Endothelial cell of umbilical vein (primary cell): ENCODE measurements around the gene BCL2L2. TPM values are rescaled to one million over a fixed set of nuclear protein-coding genes. Genes with fewer than 3 reads are reported as not detected.

Experiments
- BruUV-seq: library from RNA; stranded (reverse); fragments of 400-500 nt; replicated peaks from 2 replicates; lab custom pipeline; 2021; lab: Mats Ljungman, UMichigan
- CTCF ChIA-PET: fragments of 300-600, 350-600 bp; sonication (Branson Sonifier 250); formaldehyde crosslinking; loops from one replicate; lab custom pipeline; 2021; ENCODE audit warnings: antibody characterized with exemption, inconsistent platforms; lab: Charles Lee
- POLR2A ChIA-PET: fragments of 300-600, 350-600 bp; sonication (Branson Sonifier 250); formaldehyde crosslinking; loops from one replicate; lab custom pipeline; 2021; ENCODE audit warnings: antibody characterized with exemption, inconsistent platforms; lab: Charles Lee
- DNase-seq: peaks from one replicate; pipeline ENCODE4 v3.0.0-alpha.2; 2011; ENCODE audit warnings: low read depth, low spot score
- FAIRE-seq: peaks from 2 replicates; lab custom pipeline; 2011; peaks lifted over from hg19 to GRCh38; lab: Jason Lieb, UNC
- H2AFZ ChIP-seq: 2 replicates; pipeline ENCODE4 v1.6.0; 2012; ENCODE audit warnings: low read depth, low read length, control low read depth, inconsistent platforms
- H3K27ac ChIP-seq: 2 replicates; pipeline ENCODE4 v1.5.1; 2011; ENCODE audit warnings: low read depth, mild to moderate bottlenecking, control low read depth, low read length, moderate library complexity; ENCODE audit not compliant: insufficient read depth
- H3K27me3 ChIP-seq, 2 experiments: 2 replicates each; pipeline versions ENCODE4 v1.6.0 to v1.6.1; 2011; ENCODE audit warnings: low read length in 2 of 2, mixed read lengths in 1 of 2; ENCODE audit not compliant: control insufficient read depth in 2 of 2, insufficient read depth in 2 of 2
- H3K36me3 ChIP-seq, 2 experiments: 2 replicates in 1 of 2; 3 replicates in 1 of 2; pipeline ENCODE4 v1.5.1; 2011; ENCODE audit warnings: low read length in 2 of 2, mild to moderate bottlenecking in 1 of 2, moderate library complexity in 1 of 2; ENCODE audit not compliant: control insufficient read depth in 2 of 2, insufficient read depth in 2 of 2; ENCODE audit errors: extremely low read depth in 1 of 2
- H3K4me1 ChIP-seq: 3 replicates; pipeline ENCODE4 v1.5.1; 2011; ENCODE audit warnings: mild to moderate bottlenecking, low read length; ENCODE audit not compliant: control insufficient read depth, insufficient read depth; ENCODE audit errors: extremely low read depth
- H3K4me2 ChIP-seq: 2 replicates; pipeline ENCODE4 v1.6.1; 2011; ENCODE audit warnings: low read length, control low read depth, mixed read lengths; ENCODE audit not compliant: insufficient read depth
- H3K4me3 ChIP-seq, 3 experiments: fragments of 200-600 bp in 1 of 3; sonication (generic), shearing (Covaris generic) in 1 of 3; replicated peaks in 1 of 3; 2 replicates each; pipeline ENCODE4 v1.5.1; 2011 to 2016; ENCODE audit warnings: control low read depth in 3 of 3, low read length in 3 of 3, mild to moderate bottlenecking in 2 of 3, inconsistent platforms in 1 of 3, low read depth in 1 of 3, moderate library complexity in 1 of 3; ENCODE audit not compliant: insufficient read depth in 1 of 3
- H3K79me2 ChIP-seq: 2 replicates; pipeline ENCODE4 v1.6.0; 2012; ENCODE audit warnings: low read length, inconsistent platforms; ENCODE audit not compliant: control insufficient read depth, insufficient read depth
- H3K9ac ChIP-seq: replicated peaks from 2 replicates; pipeline ENCODE3; 2011; ENCODE audit warnings: low read length, control low read depth; ENCODE audit not compliant: insufficient read depth; ENCODE audit errors: extremely low read depth
- H3K9me1 ChIP-seq: replicated peaks from 3 replicates; pipeline ENCODE4 v1.6.0; 2011; ENCODE audit warnings: mild to moderate bottlenecking, low read length; ENCODE audit not compliant: control insufficient read depth, insufficient read depth; ENCODE audit errors: extremely low read depth
- H3K9me3 ChIP-seq: replicated peaks from 2 replicates; pipeline ENCODE4 v1.5.1; 2012; ENCODE audit warnings: low read length, inconsistent platforms; ENCODE audit not compliant: control insufficient read depth, insufficient read depth
- H4K20me1 ChIP-seq: replicated peaks from 2 replicates; pipeline ENCODE3; 2011; ENCODE audit warnings: mild to moderate bottlenecking, low read length; ENCODE audit not compliant: control insufficient read depth, insufficient read depth; ENCODE audit errors: extremely low read depth
- EZH2 ChIP-seq: IDR thresholded peaks from 2 replicates; pipeline ENCODE4 v1.6.1; 2012; ENCODE audit warnings: borderline replicate concordance, low read depth, mild to moderate bottlenecking, moderate library complexity, low read length, inconsistent platforms; ENCODE audit not compliant: severe bottlenecking
- FOS ChIP-seq: IDR thresholded peaks from 2 replicates; pipeline ENCODE4 v1.6.1; 2011; ENCODE audit warnings: mild to moderate bottlenecking, low read length, moderate library complexity, borderline replicate concordance; ENCODE audit not compliant: insufficient read depth
- JUN ChIP-seq: IDR thresholded peaks from 2 replicates; pipeline ENCODE4 v1.6.1; 2011; ENCODE audit warnings: borderline replicate concordance, low read depth; ENCODE audit not compliant: insufficient read length, insufficient read depth
- POLR2A ChIP-seq: IDR thresholded peaks from 2 replicates; pipeline ENCODE4 v1.6.1; 2012; ENCODE audit warnings: low read depth, mild to moderate bottlenecking, control low read depth, low read length
- POLR2AphosphoS5 ChIP-seq: IDR thresholded peaks from 2 replicates; pipeline ENCODE4 v1.6.1; 2012; ENCODE audit warnings: low read depth, mild to moderate bottlenecking, control low read depth, low read length, moderate library complexity; ENCODE audit not compliant: insufficient read depth
- dilution Hi-C: fragments of 300-500 bp; cut with MboI; formaldehyde crosslinking; loops from one replicate; pipeline ENCODE4 v1.15.0; 2019; ENCODE audit warnings: low sequenced_read_pairs; ENCODE audit not compliant: extremely low pct_ligation_motif_present
- intact Hi-C: fragments of 100-400 bp; cut with micrococcal nuclease; formaldehyde crosslinking; loops from one replicate; pipeline ENCODE4 v1.10.0; 2022
- polyA plus RNA-seq, 4 experiments: library from polyadenylated mRNA; depleted of rRNA in 3 of 4; stranded (reverse) in 3 of 4; unstranded in 1 of 4; fragments of >200 nt; gene quantifications; 2 replicates each; pipeline versions ENCODE4 v1.2.1 to v1.2.3, GENCODE V29; 2011 to 2012; ENCODE audit warnings: missing spikeins in 1 of 4
- total RNA-seq: library from RNA; stranded (reverse); gene quantifications from 2 replicates; pipeline ENCODE4 v1.2.3, GENCODE V29; 2021
- TF ChIP-seq, protein P1 (sequence below), 2 donors: IDR thresholded peaks; 1 replicate in 1 of 2; 2 replicates in 1 of 2; pipeline ENCODE4 v1.5.1; 2011; ENCODE audit warnings: low read length in 2 of 2, mild to moderate bottlenecking in 2 of 2, moderate library complexity in 2 of 2, control low read depth in 1 of 2, inconsistent platforms in 1 of 2, low read depth in 1 of 2; ENCODE audit not compliant: insufficient read depth in 1 of 2; ENCODE audit errors: extremely low read depth in 1 of 2

Gene BCL2L2
- total and polyA plus RNA-seq, 2 donors (not counting 3 experiments of a cell fraction or from before 2014, with no cell fraction given): 19.9 to 24.3 TPM

GRCh38 chr14:23300687-23301223 lies 5.9 kb upstream of the BCL2L2 start:
- Histone ChIP-seq H3K4me2 (peak overlapping the region; percentile 90), H3K36me3 (no peaks in the 10 kb centered on the region), H3K9me1 (no peaks in the 10 kb centered on the region), H3K27ac (peak overlapping the region; percentile 75), H3K4me3 (peak overlapping the region; percentile 16 to 79 (median 76)), H3K9me3 (no peaks in the 10 kb centered on the region), H3K27me3 (no peaks in the 10 kb centered on the region), H3K9ac (peak overlapping the region; percentile 92), H4K20me1 (no peaks in the 10 kb centered on the region), H2AFZ (peak overlapping the region; percentile 66), H3K4me1 (peaks cover 12% of the 10 kb centered on the region), H3K79me2 (no peaks in the 10 kb centered on the region)
- ChIA-PET POLR2A (interaction anchor here (0.6 to 2.0 kb wide), 3 partner anchors 13 to 21 kb away, joined by 3 to 13 read pairs (median 5); partner anchors contain the start of gene PABPN1), CTCF (interaction anchor here (0.7 to 4.0 kb wide), 9 partner anchors 13 to 232 kb away, joined by 4 to 53 read pairs (median 9); partner anchors contain the start of genes ACIN1, C14orf119, HOMEZ and PABPN1)
- dilution Hi-C loops (no loop called here), intact Hi-C loops (loop anchor here (1.0 kb wide), 5 partner anchors 14 to 179 kb away; partner anchors contain the start of genes HOMEZ, NGDN and PABPN1)
- DNase-seq (peak; percentile 35), FAIRE-seq (peak; percentile 70)
- TSS peak; percentile 60 for BruUV-seq
- TF ChIP-seq FOS (no peak), POLR2A (peak; percentile 22)

- Histone ChIP-seq H3K27ac (peak overlapping the region; percentile 75), H4K20me1 (no peaks in the 10 kb centered on the region), H3K27me3 (no peaks in the 10 kb centered on the region), H3K4me3 (peak overlapping the region; percentile 30 to 79 (median 76)), H3K79me2 (peaks cover 2% of the 10 kb centered on the region), H3K9ac (peak overlapping the region; percentile 92), H3K4me2 (peak overlapping the region; percentile 78), H3K9me3 (no peaks in the 10 kb centered on the region), H2AFZ (peak overlapping the region; percentile 93), H3K36me3 (no peaks in the 10 kb centered on the region), H3K4me1 (peaks cover 18% of the 10 kb centered on the region), H3K9me1 (no peaks in the 10 kb centered on the region)
- dilution Hi-C loops (no loop called here), intact Hi-C loops (loop anchor here (1.0 kb wide), 5 partner anchors 15 to 180 kb away; partner anchors contain the start of genes HOMEZ, NGDN and PABPN1)
- DNase-seq (peak; percentile 99), FAIRE-seq (peak; percentile 93)
- TSS peak; percentile 26 for BruUV-seq
- ChIA-PET POLR2A (interaction anchor here (0.6 to 2.0 kb wide), 3 partner anchors 14 to 20 kb away, joined by 3 to 13 read pairs (median 5); partner anchors contain the start of gene PABPN1), CTCF (interaction anchor here (0.7 to 4.0 kb wide), 10 partner anchors 14 to 232 kb away, joined by 3 to 53 read pairs (median 6); partner anchors contain the start of genes HOMEZ and PABPN1)
- TF ChIP-seq POLR2AphosphoS5 (peak; percentile 36), EZH2 (no peak), JUN (no peak)
- TF ChIP-seq, protein P1, sequence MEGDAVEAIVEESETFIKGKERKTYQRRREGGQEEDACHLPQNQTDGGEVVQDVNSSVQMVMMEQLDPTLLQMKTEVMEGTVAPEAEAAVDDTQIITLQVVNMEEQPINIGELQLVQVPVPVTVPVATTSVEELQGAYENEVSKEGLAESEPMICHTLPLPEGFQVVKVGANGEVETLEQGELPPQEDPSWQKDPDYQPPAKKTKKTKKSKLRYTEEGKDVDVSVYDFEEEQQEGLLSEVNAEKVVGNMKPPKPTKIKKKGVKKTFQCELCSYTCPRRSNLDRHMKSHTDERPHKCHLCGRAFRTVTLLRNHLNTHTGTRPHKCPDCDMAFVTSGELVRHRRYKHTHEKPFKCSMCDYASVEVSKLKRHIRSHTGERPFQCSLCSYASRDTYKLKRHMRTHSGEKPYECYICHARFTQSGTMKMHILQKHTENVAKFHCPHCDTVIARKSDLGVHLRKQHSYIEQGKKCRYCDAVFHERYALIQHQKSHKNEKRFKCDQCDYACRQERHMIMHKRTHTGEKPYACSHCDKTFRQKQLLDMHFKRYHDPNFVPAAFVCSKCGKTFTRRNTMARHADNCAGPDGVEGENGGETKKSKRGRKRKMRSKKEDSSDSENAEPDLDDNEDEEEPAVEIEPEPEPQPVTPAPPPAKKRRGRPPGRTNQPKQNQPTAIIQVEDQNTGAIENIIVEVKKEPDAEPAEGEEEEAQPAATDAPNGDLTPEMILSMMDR (IDR thresholded peaks at IDR 0.05; ENCODE audit: extremely low read depth in 1 of 2, insufficient read depth in 1 of 2, low read depth in 1 of 2, low read length in 2 of 2): peak; percentile 79 to 91
Observed at GRCh38 chr14:23301288-23301968, 5.2 kb upstream of the BCL2L2 start.
